DND-41 (cell line): ENCODE measurements around the gene SCTR.

Experiments
- CTCF ChIP-seq: IDR thresholded peaks from 2 replicates; pipeline ENCODE4 v1.5.1; 2012; ENCODE audit warnings: borderline replicate concordance, low read length, moderate library complexity, mild to moderate bottlenecking; ENCODE audit not compliant: poor library complexity, severe bottlenecking; ENCODE audit errors: extremely low read depth
- EZH2 ChIP-seq: IDR thresholded peaks from 3 replicates; pipeline ENCODE4 v1.6.1; 2012; ENCODE audit warnings: borderline replicate concordance, low read depth, mild to moderate bottlenecking, moderate library complexity, low read length, inconsistent platforms; ENCODE audit not compliant: severe bottlenecking

- TF ChIP-seq EZH2 (no peak), CTCF (no peak)
Observed at GRCh38 chr2:119521433-119522050, 2.7 kb downstream of the SCTR start.
